Stimulated activated CD4-positive, alpha-beta T cell treated with anti-CD3 and anti-CD28 coated beads, Interleukin-15, amount 100 ng/mL, for 48 hours (primary cell): ENCODE results near the gene HERPUD2.
"Not testable (repeated sequence)": the region's sequence is repeated elsewhere in the genome, so short reads cannot be mapped to it uniquely, and the experiment has no call there.

ENCODE experiments used
- DNase-seq, 2 donors: peaks; one replicate each; pipeline ENCODE4 v3.0.0-alpha.2; 2020; ENCODE audit warnings: low read depth in 2 of 2

Gene HERPUD2

GRCh38 chr7:35714407-35714806 lies 19.5 kb upstream of the HERPUD2 start:
- no peak for DNase-seq

DNA sequence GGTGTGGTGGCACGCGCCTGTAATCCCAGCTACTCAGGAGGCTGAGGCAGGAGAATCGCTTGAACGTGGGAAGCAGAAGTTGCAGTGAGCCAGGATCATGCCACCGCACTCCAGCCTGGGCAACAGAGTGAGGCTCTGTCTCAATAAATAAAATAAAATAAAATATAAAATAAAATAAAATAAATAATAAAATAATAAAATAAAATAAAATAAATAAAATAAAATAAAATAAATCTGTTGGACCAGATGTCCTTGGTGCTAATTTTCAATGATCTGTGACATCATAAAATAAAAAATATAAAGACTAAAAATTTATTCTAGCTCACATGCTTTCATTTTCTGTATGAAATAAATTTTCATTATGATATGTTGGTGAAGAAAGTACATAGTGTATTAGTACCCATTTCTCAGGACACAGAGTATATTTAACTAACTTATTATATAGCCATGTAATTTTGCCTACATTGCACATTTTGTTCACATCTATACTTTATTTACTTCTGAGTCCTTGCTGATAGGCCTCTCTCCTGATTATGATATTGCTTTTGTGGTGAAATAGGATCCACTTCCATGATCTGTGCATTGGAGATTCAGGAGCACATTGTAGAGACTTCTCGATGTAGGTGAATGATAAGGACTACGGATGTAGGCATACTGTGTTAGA lies 17.8 kb upstream of the HERPUD2 start:
- DNase-seq, result no peak

DNA sequence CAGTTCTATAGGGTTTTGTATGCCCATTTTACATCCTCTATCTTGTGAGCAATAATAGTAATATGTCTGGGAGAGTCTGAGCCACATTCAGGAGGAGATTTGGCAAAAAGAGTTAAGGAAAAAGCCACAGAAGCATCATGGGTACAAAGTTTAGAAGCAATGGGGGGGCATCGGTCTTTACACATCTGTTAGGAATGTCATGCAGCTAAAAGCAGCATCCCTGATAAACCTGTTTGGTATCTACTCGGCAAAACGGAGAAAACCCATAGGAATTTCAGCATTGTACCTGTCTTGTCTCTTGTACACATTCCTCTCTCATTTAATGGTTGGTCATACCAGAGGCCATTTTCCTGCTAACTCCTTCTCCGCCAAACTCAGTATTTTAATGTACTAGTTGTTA lies 12.5 kb upstream of the HERPUD2 start:
- DNase-seq, result no peak

DNA sequence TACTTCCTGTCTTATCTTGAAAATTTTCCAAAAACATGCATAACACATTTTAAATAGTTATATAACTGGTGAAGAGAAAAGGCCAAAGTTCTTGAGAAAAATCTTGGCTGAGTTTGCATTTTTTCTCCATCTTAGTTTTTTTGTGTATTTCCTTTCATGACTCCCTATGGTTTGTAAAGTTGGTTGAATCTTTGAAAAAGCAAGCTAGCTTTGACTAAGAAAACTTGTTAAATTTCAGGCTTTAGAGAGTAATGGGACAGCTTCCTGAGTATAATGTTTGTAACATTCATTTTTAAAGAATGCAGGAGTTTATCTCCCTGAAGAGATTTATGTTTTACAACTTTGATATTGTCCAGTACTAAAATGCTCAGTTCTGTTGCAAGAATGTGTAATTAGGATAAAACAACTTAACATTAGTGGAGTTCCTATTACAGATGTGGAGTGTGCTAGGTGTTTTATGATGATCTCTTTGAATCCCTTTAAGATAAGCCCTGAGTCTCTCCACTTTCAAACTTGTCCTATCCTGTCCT lies 11.1 kb upstream of the HERPUD2 start:
- DNase-seq, result no peak

DNA sequence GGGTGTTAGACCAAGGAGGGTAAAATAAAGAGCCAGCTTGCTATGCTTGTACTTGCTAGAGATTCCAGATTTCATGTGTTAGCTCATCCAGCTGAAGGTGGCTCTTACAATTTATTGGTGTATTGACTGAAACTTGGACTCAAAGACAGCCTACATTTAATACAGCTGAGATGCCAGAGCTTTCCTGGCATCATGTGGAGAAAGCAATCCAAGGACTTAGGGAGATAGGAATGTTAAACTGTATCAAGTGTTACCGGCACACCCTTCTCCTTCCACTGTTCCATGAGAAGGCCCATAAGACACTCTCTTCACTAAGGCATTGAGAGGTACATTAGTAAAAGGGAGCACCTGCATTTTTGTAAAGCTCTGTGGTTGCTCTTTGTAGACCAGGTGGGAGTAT lies 9.3 kb upstream of the HERPUD2 start:
- DNase-seq, result no peak

GRCh38 chr7:35702541-35702940 lies 7.6 kb upstream of the HERPUD2 start:
- DNase-seq, result no peak

DNA sequence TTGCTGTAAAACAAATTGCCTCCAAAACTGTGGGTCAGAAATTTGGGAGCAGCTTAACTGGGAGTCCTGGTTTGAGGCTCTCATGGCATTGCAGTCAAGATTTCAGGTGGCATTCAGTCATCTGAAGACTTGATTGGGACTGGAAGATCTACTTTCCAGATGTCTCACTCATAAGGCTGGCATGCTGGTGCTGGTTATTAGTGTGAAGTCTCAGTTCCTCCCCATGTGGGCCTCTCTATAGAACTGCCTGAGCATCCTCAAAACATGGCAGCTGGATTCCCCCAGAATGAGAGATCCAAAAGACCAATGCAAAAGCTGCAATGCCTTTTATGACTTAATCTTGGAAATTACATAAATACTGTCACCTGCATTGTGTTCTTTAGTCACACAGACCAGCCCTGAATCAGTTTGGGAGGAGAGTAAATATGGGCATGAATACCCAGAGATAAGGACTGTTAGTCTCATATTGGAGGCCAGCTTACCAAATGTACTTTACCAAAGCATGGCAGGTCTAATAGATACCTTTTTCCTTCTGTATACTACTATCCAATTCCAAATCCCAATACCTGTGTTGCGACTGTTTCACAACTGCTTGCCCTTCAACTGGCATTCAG lies 6.5 kb upstream of the HERPUD2 start:
- no peak for DNase-seq

- DNase-seq, result no peak
These were observed 5.9 kb upstream of the HERPUD2 start for GRCh38 chr7:35700865-35701264.

DNA sequence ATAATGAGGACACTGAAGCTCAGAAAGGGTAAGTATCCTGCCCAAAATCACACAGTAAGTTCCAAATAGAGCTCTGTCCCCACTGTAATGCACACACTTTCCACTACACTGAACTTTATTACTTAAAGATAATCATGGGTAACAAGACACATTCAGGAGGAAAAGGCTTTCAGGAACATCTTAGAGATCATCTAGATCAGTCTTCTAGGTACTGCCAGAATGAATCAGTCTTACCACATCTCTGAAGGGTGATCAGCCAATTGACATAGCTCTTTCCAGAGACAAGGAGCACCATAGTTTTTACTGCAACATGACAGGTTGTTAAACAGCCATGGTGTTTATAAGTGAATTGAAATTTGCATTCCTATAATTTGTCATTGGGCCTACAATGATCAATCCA lies 5.4 kb upstream of the HERPUD2 start:
- no peak for DNase-seq

GRCh38 chr7:35699796-35700305 lies 4.9 kb upstream of the HERPUD2 start:
- DNase-seq, result no peak

- DNase-seq, result not testable (repeated sequence)
These were observed 3.4 kb upstream of the HERPUD2 start for GRCh38 chr7:35698382-35698781.

DNA sequence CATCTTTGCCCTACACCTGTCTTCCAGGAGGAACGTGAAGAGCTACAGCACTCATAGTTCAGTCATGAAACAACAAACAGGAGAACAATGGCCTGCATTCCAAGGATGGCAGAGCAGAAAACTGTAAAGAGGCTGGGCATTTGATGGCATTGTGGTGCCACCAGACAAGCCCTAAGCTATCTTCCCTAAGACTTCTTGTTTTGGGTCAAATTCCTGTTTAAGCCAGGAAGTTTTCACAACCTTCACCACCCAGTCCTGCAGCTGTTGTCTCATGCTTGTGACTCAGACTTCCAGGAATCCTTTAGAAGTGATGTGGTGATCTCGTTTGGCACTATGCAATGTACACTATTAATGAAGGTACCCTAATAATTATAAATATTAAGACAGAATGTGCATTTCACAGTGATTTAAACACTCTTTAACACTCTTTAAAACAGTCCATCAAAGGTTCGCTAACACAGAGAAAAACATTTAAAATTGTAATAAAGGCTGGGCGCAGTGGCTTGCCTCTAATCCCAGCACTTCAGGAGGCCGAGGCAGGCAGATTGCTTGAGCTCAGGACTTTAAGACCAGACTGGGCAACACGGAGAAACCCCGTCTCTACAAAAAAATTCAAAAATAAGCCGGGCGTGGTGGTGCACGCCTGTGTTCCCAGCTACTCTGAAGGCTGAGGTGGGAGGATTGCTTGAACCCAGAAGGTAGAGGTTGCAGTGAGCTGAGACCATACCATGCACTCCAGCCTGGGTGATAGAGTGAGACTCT lies 2.7 kb upstream of the HERPUD2 start:
- DNase-seq, result no peak

DNA sequence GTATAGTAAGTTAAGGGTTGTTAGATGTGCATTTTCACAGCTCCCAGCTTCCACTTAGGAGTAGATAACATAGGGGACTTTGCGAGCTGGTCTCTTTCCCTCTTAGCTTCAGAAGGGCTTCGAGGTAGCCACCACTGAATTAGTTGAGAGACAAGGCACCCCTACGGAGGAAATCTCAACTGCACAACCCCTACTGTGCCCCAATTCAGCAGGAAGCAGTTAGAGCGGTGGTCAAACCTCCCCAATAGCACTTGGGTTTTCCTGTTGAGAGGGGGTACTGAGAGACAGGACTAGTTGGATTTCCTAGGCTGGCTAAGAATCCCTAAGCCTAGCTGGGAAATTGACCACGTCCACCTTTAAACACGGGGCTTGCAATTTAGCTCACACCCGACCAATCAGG lies 1.1 kb upstream of the HERPUD2 start:
- DNase-seq, result no peak

- no peak for DNase-seq
These were observed 527 bp upstream of the HERPUD2 start for GRCh38 chr7:35695473-35695850.

- DNase-seq, result no peak
These were observed 663 bp downstream of the HERPUD2 start for GRCh38 chr7:35694161-35694783.

GRCh38 chr7:35691827-35692307 lies 3.1 kb downstream of the HERPUD2 start:
- DNase-seq, result no peak

DNA sequence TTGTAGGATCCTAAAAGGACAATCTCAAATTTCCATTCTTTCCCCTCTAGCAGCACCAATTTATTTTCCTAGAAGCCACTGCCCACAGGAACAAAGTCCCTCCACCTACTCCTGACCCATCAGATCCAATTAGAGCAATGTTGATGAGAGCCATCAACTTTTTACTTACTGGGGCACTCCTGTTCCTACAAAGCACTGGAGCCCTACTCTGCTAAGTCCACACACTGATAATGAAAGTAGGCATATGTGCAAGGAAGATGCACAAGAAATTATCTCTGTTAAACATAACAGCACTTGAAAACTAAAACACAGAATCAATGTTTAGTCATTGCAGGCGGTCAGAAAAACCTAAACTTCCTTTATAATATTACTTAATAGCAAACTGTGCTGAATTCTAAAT lies 3.6 kb downstream of the HERPUD2 start:
- DNase-seq, result no peak

GRCh38 chr7:35690614-35691013 lies 4.3 kb downstream of the HERPUD2 start:
- DNase-seq, result not testable (repeated sequence)

DNA sequence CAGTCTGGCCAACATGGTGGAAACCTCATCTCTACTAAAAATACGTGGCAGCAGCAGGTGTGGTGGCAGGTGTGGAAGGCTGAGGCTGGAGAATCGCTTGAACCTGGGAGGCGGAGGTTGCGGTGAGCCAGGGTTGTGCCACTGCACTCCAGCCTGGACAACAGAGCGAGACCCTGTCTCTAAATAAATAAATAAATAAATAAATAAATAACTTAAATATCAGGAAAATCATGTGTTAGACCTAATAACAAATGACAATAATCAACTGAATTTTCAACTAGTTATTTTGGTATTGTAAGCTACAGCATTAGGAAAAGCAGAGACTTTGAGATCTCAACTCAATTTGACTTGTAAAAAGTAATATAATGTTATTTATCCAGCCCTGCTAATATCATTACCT lies 9.2 kb downstream of the HERPUD2 start:
- DNase-seq, result no peak

- no peak for DNase-seq
These were observed 13.5 kb downstream of the HERPUD2 start for GRCh38 chr7:35681231-35682029.

GRCh38 chr7:35680403-35681013 lies 14.4 kb downstream of the HERPUD2 start:
- no peak for DNase-seq
